Activated CD8-positive, alpha-beta memory T cell treated with anti-CD3 and anti-CD28 coated beads, Interleukin-2, amount 50 U/mL, for 4 hours (primary cell): ENCODE results near the gene ARMH3.

Source experiments
- DNase-seq: peaks from one replicate; pipeline ENCODE4 v3.0.0-alpha.2; 2020

Gene ARMH3

DNA sequence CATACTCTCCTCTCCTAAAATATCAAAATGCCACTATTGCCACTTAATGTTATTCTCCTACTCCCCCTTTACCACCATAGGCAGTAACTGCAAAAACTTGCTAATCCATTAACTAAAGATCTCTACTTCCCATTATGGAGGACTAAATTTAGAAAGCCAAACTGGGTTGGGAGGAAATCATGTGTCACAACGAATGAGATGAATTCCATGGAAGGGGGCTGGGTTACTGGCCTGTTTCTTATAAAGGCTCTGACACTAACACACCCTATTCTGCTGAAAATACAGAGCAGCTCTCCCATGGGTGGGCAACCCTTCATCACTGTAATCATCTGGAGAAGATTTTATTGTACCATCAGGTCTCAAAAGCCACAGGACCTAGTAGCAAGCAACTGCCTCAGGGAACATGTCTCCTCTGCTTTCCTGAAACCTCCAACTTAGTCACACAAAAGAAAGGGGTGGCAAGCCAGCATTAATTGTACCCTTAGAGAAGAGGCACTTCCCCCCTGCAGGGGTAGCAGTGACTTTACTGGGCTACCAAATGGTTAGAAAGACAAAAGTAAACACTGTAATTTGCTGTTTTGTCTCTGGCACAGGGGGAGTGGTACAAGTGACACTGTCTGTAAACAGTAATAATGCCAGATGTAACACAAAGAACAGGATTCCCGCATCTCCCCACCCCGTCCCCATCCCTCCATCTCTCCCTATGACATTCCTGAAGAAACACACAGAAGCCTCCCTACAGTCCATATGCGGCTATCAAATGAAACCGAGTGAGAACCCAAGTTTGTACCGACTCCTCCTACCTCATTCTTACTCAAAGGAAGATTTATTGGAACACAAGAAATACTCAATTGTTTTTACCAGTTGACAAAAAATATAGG, 81.6 kb downstream of the ARMH3 start:
- DNase-seq: no peak

GRCh38 chr10:101972761-101973160, 83.2 kb downstream of the ARMH3 start:
- no peak for DNase-seq

DNA sequence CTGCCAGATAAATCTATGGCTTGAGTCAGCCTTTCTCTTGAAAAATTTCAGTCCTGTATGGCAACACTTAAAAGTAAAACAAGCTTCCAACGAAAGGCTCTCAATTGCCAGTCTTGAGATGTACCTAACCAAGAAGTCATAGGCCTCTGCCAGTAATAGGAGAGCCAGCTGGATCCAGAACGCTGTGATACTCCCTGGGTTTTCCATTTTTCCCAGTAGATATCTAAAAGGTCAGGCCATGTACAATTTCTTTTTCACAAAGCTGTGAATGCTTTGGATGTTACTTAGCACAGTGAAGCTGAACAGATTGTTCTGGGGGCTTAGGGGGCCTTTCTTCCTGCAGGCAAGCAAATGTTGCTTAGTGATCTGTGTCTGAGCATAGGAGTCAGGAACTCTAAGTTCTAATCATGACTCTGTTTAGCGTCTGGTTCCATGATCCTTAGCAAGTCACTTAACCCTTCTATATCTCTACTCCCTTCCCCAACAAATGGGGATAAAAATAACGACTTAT, 86.5 kb downstream of the ARMH3 start:
- DNase-seq: no peak

DNA sequence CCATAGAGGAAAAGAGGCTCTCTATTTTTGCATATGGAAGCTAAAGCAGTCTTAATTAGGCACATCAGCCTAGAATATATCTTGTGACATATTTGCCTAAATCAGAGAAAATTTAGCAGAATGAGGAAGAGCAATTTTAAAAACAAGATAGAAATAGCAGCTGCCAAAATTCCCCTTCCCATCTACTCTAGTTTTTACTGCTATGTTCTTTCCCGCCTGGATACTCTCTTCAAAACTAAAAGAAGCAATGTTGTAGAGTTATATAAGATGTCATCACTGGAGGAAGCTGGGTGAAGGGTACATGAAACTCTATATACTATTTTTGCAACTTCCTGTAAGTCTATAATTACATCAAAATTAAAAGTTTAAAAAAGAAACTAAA, 87.0 kb downstream of the ARMH3 start:
- no peak for DNase-seq

- DNase-seq: no peak
Measured at GRCh38 chr10:101968286-101968939, 87.6 kb downstream of the ARMH3 start.

- no peak for DNase-seq
Measured at GRCh38 chr10:101967713-101968112, 88.3 kb downstream of the ARMH3 start.

GRCh38 chr10:101967119-101967518, 88.9 kb downstream of the ARMH3 start:
- no peak for DNase-seq

GRCh38 chr10:101965075-101965765, 90.8 kb downstream of the ARMH3 start:
- no peak for DNase-seq

DNA sequence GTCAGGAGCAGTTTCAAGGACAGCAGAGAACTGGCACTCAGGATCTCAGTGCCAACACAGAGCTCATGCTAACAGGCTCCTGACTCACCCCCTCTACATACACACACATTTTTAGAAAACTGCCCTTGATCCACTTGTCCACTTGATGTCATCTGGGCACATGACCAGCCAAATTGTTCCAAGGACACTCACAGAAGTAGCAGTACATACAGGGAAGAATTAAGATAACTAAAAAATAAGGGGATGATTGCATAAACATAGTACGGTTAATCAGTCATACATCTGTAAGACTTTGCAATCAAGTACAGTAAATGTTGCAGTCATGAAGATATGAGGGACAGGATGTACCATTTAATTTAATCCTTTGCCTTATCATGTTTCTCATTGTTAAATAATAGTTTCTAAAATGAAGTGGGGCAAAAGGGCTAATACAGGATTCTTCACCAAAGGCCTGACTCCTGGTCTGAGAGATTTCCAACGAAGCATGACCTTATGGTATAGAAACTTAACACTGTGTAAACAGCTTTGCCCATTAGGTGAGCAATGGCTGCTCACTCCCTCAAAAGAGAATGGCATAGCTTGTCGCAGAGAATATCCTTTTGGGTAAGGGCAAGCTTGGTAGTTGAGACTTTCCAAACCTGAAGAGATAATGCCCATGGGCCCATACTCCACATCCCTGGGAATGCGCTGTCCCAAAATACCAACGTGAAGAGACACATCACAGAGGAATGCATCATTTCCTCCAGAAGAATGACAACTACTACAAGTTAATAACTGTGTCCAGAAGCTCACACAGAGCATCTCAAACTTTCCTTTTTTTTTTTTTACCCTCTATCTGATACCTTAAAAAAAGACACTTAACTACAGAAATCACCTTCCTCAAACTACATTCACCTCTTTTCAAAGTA, 94.1 kb downstream of the ARMH3 start:
- no peak for DNase-seq

DNA sequence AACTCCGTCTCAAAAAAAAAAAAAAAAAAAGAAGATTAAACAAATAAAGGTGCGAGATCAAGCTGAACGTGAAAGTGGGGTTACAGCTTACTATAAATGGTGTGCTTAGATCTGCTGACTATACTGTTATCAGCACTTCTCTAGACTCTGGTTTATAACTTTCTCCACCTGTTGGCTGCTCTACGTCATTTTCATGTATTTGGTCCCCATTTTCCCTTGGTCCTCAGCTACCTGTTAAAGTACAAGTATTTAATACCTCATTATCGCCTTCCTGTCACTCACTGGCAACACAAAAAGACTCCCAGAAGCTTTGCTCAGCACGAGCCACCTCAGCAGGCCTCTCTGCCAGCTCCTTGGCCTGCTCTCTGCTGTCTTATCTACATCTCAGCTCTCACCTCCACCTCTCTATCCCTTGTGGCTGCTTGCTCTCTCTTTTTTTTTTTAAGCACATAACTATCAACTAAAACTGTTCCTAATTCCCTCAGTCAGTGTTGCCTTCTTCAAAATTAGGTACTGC, 95.0 kb downstream of the ARMH3 start:
- DNase-seq: no peak

- no peak for DNase-seq
Measured at GRCh38 chr10:101959346-101959916, 96.5 kb downstream of the ARMH3 start.

- no peak for DNase-seq
Measured at GRCh38 chr10:101958691-101959090, 97.3 kb downstream of the ARMH3 start.

DNA sequence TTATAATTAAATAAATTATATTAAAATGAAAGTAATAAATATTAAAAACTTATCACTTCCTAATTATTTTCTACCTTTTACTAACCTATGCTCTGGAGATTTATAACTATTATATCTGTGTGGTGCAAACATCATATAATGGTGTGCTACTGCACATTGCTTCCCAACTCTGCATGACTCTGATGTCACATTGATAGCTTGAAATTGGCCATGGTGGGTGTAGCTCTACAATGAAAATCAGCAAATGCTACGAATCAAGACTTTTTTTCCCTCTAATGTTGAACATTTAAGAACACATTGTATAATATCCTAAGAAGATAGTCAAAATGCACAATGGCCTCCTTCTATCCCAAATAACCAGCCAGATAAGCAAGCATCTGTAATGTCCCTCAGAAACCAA, 99.1 kb downstream of the ARMH3 start:
- DNase-seq: no peak

DNA sequence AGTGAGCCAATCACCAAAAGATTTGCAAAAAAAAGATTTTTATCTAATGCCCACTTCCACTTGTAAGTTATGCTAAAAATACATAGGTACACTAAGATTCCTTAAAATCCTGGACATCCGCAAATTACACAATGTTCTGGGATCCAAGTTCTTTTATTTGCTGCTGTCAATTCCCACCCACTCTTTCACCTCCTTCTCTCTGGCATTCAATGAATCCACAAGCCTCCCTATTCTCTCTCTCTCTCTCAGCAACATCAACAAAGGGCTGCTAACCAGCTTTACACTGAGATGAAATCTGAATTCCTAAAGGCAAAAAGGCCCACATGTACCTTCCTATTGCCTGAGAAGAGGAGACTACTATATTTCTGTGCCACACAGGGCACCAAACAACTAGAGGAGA, 99.9 kb downstream of the ARMH3 start:
- DNase-seq: no peak

GRCh38 chr10:101952191-101952590, 103.8 kb downstream of the ARMH3 start:
- no peak for DNase-seq

DNA sequence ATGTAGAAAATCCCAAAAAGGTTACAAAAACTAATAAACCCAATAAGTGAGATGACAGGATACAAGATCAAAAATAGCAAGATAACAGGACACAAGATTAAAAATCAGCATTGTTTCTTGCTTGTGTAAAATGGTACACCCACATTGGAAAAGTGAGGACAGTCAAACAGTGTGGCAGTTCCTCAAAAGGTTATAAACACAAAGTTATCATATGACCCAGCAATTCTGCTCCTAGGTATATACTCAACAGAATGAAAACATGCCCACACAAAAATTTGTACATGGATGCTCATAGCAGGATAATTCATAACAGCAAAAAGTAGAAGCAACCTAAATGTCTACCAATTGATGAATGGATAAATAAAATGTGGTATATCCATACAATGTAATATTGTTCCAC, 105.8 kb downstream of the ARMH3 start:
- no peak for DNase-seq

DNA sequence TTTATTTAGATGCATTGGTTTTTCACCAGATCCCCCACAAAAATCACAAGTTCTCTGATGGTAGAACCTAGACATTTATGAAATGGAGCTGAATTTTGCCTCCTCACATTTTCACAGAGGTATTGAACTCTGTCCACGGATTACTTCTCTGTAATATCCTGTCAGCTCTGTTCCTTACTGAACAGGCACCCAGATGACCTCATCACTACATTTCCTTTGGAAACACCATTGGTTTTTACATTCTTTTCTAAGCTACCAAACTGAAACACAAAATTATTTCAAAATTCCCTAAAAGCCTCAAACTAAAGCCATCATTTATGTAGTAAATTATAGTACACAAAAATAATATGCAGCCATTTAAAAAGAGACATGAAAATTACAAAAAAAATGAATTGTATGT, 114.1 kb downstream of the ARMH3 start:
- no peak for DNase-seq

GRCh38 chr10:101940916-101941315, 115.1 kb downstream of the ARMH3 start:
- DNase-seq: no peak

DNA sequence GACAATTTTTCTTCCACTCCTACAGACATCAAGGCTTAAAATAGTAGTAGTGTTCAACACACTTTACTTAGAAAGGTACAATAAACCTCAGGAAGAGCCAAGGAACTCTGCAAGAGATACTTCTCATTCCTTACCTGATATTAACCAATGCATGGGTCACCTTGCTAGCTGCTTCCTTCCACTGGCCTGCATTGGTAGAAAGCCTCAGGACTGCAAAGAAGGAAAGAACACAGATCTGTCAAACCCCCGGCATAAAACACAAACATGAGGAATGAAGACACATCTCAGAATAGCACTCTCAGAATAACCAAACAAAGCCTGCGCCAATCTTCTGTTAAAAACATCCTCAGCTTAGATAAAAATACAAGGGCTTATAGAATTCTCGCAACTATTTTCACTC, 116.2 kb downstream of the ARMH3 start:
- no peak for DNase-seq

DNA sequence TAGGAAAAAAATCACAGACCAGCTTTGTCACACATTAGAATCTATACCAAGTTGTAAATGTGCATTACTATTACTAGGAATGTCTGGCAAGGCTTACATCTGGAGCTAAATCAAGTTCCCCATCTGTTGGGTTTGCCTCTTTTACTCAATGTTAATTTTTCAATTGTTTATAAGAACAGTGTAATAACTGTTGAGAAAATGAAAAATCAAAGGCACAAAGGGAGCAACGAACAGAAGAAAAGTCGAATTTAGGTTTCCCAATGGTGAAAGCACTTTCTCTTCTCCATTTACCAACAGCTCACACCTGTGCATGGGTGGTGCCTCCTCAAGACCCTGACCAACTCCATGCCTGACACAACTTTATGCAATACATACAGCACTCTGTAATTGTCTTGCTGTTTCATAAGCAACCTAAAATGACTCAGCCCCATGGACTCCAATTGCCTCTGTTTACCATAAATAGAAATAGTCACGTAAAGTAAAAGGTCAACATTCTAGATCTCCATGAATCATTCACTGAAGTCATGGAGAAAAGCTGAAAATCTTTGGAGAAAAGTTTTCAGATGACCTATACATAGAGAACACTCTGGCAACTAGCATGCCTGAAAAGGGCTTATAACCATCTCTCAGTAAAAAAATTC, 116.8 kb downstream of the ARMH3 start:
- no peak for DNase-seq

GRCh38 chr10:101938305-101939007, 117.5 kb downstream of the ARMH3 start:
- DNase-seq: no peak
